ENCODE results near the gene DENND6B.

Gene DENND6B

DNA sequence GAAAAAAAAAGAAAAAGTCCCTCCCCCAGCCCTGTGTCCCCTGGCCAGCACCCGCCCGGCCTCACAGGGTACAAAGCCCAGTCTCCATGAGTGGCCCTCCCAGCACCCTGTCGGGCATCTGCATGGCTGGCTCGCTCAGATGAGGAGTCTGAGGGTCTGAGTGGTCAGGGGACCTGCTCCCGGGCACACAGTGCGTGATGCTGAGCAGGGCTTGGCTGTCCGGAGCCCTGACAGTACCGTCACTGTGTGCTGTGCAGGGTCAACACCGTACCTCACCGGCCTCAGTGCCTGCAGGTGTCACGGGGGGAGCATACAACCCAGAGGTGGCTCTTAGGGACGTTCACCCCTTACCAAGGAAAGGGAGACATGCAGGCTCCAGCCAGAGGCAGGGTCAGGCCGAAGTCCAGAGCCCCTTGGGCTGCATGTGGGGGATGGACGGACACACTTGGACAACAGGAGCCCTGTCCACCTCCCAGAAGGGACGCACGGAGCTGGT, 15.8 kb downstream of the DENND6B start:
- TF ChIP-seq, protein P1, sequence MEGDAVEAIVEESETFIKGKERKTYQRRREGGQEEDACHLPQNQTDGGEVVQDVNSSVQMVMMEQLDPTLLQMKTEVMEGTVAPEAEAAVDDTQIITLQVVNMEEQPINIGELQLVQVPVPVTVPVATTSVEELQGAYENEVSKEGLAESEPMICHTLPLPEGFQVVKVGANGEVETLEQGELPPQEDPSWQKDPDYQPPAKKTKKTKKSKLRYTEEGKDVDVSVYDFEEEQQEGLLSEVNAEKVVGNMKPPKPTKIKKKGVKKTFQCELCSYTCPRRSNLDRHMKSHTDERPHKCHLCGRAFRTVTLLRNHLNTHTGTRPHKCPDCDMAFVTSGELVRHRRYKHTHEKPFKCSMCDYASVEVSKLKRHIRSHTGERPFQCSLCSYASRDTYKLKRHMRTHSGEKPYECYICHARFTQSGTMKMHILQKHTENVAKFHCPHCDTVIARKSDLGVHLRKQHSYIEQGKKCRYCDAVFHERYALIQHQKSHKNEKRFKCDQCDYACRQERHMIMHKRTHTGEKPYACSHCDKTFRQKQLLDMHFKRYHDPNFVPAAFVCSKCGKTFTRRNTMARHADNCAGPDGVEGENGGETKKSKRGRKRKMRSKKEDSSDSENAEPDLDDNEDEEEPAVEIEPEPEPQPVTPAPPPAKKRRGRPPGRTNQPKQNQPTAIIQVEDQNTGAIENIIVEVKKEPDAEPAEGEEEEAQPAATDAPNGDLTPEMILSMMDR (IDR thresholded peaks at IDR 0.05; ENCODE audit: control insufficient read depth, insufficient read depth, low read depth, low read length, missing control alignments), result no peak
- no peak for DNase-seq (ENCODE audit: low read depth)

DNA sequence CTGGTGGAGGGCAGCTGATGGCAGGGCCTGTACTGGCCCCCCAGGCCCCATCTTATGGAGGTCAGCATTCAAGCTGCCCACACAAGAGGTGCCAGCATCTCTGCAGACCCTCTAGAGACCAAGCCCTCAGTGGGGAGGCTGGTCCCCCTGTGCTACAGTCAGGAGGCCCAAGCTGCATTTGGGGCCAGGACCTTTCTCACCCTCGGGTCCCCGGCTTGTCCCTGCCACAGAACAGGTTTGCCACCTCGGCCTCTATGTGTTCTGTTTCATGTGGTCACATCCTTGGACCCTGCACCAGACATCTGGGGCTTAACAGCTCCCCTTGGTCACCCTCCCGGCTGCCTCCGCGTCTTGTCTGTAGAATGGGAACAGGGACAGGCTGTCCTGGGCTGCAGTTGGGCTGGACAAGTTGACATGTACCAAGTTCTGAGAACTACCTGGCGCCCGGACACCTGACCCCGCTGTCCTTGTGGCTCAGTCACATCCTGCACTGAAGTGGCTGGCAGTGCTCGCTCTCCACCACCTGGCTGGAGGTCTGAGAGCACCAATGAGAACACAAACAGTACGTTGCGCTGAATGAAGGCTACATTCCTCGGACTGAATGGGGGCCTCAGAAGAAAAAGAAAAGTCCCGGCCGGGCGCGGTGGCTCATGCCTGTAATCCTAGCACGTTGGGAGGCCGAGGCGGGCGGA, 16.6 kb downstream of the DENND6B start:
- H3K4me3 ChIP-seq (ENCODE audit: control insufficient read depth, low read depth, low read length), result no peak overlapping the region
- no peak for DNase-seq (ENCODE audit: low read depth)
- TF ChIP-seq, protein P1 (IDR thresholded peaks at IDR 0.05; ENCODE audit: control insufficient read depth, insufficient read depth, low read depth, low read length, missing control alignments), result no peak

More for the DNA sequence above, 15.8 kb downstream of the DENND6B start:
- H3K4me3 ChIP-seq (ENCODE audit: control insufficient read depth, low read depth, low read length), result no peak overlapping the region

DNA sequence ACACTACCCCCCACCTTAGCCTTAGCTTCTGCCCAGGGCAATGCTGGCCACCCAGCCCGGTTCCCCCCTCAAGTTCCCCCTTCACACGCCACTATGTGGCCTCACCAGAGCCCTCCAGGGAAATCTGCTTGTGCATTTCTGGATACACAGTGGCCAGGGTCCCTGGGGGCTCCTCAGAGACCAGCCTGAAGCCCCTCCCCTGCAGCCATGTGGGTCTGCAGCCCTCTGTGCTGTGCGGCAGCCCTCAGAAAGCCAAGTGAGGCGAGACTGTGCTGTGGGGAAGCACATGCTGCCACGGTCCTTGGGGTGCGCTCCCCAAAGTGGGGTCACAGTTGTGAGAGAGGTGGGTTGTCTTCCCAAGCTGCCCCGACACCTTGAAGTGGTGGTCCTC, 17.2 kb downstream of the DENND6B start:
- no peak for DNase-seq (ENCODE audit: low read depth)
- H3K4me3 ChIP-seq (ENCODE audit: control insufficient read depth, low read depth, low read length), result no peak overlapping the region
- TF ChIP-seq, protein P1 (IDR thresholded peaks at IDR 0.05; ENCODE audit: control insufficient read depth, insufficient read depth, low read depth, low read length, missing control alignments), result no peak

DNA sequence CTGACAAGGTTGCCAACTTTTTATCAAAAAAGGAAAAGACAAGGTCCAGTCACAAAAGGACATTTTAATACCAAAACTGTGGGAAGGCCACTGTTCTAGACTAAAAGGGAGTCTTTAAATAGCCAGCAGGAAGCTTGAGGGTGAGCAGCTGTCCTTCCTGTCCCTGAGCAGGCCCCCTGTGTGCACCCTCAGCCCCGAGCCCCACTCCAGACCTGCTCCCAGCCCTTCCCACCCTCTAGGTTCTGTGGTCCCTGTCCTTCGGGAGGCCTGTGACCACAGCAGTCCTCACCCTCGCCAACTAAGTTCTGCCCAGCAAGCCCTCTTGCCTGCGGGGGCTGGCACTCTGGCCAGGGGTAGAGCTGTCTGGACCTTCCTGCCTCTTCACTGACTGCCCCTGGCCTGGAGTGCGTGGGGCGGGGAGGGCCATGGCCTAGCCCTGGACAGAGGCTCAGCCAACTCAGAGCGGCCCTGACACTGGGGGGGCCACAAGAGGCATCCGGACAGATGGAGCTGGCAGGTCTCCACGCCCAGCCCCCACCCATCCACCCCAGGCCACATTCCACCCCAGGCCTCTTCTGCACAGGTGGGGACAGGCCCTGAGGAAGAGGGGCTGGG, 17.7 kb downstream of the DENND6B start:
- H3K4me3 ChIP-seq (ENCODE audit: control insufficient read depth, low read depth, low read length), result no peak overlapping the region
- TF ChIP-seq, protein P1 (IDR thresholded peaks at IDR 0.05; ENCODE audit: control insufficient read depth, insufficient read depth, low read depth, low read length, missing control alignments), result no peak
- DNase-seq (ENCODE audit: low read depth), result no peak

DNA sequence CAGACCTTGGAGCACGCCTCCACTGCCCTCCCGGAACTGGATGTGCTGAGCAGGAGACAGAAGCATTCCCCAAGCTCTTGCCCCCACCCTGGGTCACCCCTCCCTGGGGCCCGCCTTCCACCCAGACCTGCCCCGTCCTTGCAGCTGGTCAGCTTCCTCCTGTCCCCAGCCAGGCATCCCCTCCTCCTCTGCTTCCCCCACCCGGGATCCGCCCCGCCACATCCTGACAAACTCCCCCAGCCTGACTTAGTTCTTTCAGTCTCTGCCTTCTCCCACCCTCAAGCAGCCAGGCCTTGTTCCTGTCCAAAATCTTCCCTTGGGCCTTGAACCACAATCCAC, 18.2 kb downstream of the DENND6B start:
- DNase-seq (ENCODE audit: low read depth), result no peak
- H3K4me3 ChIP-seq (ENCODE audit: control insufficient read depth, low read depth, low read length), result no peak overlapping the region
- TF ChIP-seq, protein P1 (IDR thresholded peaks at IDR 0.05; ENCODE audit: control insufficient read depth, insufficient read depth, low read depth, low read length, missing control alignments), result no peak

DNA sequence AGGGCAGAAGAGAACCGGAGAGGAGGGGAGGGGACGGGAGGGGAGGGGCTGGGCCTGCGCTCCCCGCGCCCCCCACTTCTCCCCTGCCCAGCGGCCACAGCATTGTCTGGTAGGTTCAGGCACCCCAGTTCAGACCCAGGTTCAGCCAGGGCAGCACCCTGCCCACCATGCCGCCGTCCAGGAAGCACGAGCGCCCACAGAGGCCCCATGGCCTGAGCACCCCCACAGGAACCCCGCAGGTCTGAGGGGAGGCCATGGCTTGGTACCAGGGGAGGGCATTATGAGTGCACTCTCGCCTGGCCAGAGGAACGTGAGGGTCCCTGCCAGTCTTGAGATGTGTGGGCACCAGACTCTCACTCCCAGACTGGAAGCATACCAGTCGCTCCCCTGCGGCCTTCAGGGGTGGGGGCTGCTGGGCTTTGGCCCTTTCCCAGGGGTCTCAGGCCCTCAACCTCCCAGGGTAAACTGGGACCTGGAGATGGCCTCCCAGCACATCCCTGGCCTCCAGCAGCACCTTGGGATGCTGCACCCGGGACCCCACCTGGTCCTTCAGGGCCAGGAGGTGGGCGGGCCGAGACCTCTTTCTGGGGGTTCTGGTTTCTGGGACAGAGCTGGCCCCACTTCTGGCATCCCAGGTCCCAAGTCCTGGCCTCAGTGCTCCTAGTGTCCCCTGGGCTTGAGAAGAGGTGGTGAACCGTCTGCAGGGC, 18.8 kb downstream of the DENND6B start:
- no peak for DNase-seq (ENCODE audit: low read depth)
- H3K4me3 ChIP-seq (ENCODE audit: control insufficient read depth, low read depth, low read length), result no peak overlapping the region
- TF ChIP-seq, protein P1 (IDR thresholded peaks at IDR 0.05; ENCODE audit: control insufficient read depth, insufficient read depth, low read depth, low read length, missing control alignments), result no peak
